ENCODE measurements around the gene ZNF319. TPM values are rescaled to one million over a fixed set of nuclear protein-coding genes. Genes with fewer than 3 reads are reported as not detected.

The ZNF319 gene
- total and polyA plus RNA-seq, 2 of the 13 experiments (the other 11 are each of a cell fraction or from before 2014, with no cell fraction given), result 2.4 to 3.6 TPM

GRCh38 chr16:58024486-58025350 is 24.2 kb upstream of the ZNF319 start (continued):
- TF ChIP-seq, protein P1, sequence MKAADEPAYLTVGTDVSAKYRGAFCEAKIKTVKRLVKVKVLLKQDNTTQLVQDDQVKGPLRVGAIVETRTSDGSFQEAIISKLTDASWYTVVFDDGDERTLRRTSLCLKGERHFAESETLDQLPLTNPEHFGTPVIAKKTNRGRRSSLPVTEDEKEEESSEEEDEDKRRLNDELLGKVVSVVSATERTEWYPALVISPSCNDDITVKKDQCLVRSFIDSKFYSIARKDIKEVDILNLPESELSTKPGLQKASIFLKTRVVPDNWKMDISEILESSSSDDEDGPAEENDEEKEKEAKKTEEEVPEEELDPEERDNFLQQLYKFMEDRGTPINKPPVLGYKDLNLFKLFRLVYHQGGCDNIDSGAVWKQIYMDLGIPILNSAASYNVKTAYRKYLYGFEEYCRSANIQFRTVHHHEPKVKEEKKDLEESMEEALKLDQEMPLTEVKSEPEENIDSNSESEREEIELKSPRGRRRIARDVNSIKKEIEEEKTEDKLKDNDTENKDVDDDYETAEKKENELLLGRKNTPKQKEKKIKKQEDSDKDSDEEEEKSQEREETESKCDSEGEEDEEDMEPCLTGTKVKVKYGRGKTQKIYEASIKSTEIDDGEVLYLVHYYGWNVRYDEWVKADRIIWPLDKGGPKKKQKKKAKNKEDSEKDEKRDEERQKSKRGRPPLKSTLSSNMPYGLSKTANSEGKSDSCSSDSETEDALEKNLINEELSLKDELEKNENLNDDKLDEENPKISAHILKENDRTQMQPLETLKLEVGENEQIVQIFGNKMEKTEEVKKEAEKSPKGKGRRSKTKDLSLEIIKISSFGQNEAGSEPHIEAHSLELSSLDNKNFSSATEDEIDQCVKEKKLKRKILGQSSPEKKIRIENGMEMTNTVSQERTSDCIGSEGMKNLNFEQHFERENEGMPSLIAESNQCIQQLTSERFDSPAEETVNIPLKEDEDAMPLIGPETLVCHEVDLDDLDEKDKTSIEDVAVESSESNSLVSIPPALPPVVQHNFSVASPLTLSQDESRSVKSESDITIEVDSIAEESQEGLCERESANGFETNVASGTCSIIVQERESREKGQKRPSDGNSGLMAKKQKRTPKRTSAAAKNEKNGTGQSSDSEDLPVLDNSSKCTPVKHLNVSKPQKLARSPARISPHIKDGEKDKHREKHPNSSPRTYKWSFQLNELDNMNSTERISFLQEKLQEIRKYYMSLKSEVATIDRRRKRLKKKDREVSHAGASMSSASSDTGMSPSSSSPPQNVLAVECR (CRISPR knock-in tag; IDR thresholded peaks at IDR 0.05; ENCODE audit: borderline replicate concordance), result peak; percentile 84; the same call in 1 of the 2 replicates
- TF ChIP-seq PCBP1 (IDR thresholded peaks at IDR 0.05; ENCODE audit: borderline replicate concordance, low read depth, low read length) (peak; percentile 76), ZMAT5 (CRISPR knock-in tag; IDR thresholded peaks at IDR 0.05; ENCODE audit: borderline replicate concordance, low read depth) (0 out of 2 replicates have a peak, but pooled peaks have one; percentile 29), ARNTL (CRISPR knock-in tag; IDR thresholded peaks at IDR 0.05) (peak; percentile 75), NRL (CRISPR knock-in tag; IDR thresholded peaks at IDR 0.05; ENCODE audit: borderline replicate concordance) (peak; percentile 12), ZNF441 (CRISPR knock-in tag; IDR thresholded peaks at IDR 0.05; ENCODE audit: borderline replicate concordance) (peak; percentile 95), MXD4 (CRISPR knock-in tag; IDR thresholded peaks at IDR 0.05) (peak; percentile 57), PATZ1 (CRISPR knock-in tag; IDR thresholded peaks at IDR 0.05) (peak; percentile 74), ZNF326 (CRISPR knock-in tag; IDR thresholded peaks at IDR 0.05; ENCODE audit: borderline replicate concordance) (no peak), TCF7L2 (IDR thresholded peaks at IDR 0.05; ENCODE audit: low read depth, low read length) (no peak), TEAD3 (CRISPR knock-in tag; optimal IDR thresholded peaks at IDR 0.05; ENCODE audit: borderline replicate concordance) (no peak), ZNF776 (CRISPR knock-in tag; IDR thresholded peaks at IDR 0.05) (0 out of 2 replicates have a peak, but pooled peaks have one; percentile 79), HMG20A (CRISPR knock-in tag; IDR thresholded peaks at IDR 0.05; ENCODE audit: borderline replicate concordance) (peak; percentile 15; the same call in 1 of the 2 replicates), SP5 (CRISPR knock-in tag; IDR thresholded peaks at IDR 0.05; ENCODE audit: borderline replicate concordance, low read depth) (peak; percentile 97)
- TF ChIP-seq, protein P2, sequence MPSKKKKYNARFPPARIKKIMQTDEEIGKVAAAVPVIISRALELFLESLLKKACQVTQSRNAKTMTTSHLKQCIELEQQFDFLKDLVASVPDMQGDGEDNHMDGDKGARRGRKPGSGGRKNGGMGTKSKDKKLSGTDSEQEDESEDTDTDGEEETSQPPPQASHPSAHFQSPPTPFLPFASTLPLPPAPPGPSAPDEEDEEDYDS (CRISPR knock-in tag; IDR thresholded peaks at IDR 0.05), result peak; percentile 73
- TF ChIP-seq, protein P3, sequence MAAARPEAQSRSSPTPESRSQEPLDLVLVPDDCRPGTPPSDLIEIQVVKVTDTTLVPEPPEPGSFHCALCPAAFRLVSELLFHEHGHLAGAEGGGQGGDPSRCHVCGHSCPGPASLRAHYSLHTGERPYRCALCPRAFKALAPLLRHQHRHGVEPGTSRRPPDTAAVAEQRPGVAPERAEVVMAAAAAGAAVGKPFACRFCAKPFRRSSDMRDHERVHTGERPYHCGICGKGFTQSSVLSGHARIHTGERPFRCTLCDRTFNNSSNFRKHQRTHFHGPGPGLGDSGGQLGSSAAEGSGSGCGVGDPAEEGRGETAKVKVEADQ (CRISPR knock-in tag; IDR thresholded peaks at IDR 0.05; ENCODE audit: borderline replicate concordance), result peak; percentile 36; the same call in 1 of the 2 replicates
- TF ChIP-seq, protein P4, sequence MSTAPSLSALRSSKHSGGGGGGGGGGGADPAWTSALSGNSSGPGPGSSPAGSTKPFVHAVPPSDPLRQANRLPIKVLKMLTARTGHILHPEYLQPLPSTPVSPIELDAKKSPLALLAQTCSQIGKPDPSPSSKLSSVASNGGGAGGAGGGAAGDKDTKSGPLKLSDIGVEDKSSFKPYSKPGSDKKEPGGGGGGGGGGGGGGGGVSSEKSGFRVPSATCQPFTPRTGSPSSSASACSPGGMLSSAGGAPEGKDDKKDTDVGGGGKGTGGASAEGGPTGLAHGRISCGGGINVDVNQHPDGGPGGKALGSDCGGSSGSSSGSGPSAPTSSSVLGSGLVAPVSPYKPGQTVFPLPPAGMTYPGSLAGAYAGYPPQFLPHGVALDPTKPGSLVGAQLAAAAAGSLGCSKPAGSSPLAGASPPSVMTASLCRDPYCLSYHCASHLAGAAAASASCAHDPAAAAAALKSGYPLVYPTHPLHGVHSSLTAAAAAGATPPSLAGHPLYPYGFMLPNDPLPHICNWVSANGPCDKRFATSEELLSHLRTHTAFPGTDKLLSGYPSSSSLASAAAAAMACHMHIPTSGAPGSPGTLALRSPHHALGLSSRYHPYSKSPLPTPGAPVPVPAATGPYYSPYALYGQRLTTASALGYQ (CRISPR knock-in tag; IDR thresholded peaks at IDR 0.05), result peak; percentile 82
